HS-5 (cell line): ENCODE results near the gene MICAL3.
"Not testable (repeated sequence)": the region's sequence is repeated elsewhere in the genome, so short reads cannot be mapped to it uniquely, and the experiment has no call there.

Source experiments
- DNase-seq: peaks from one replicate; pipeline ENCODE4 v3.0.0-alpha.2; 2012; ENCODE audit warnings: low read depth

Gene MICAL3

GRCh38 chr22:18031695-18032454 is 7.5 kb upstream of the MICAL3 start:
- DNase-seq, result peak; percentile 98

GRCh38 chr22:18029686-18030267 is 5.4 kb upstream of the MICAL3 start:
- no peak for DNase-seq

- DNase-seq, result no peak
These were observed 4.6 kb upstream of the MICAL3 start for GRCh38 chr22:18028817-18029527.

- not testable (repeated sequence) for DNase-seq
These were observed 1.5 kb upstream of the MICAL3 start for GRCh38 chr22:18025898-18026297.

GRCh38 chr22:18024956-18025720 is 777 bp upstream of the MICAL3 start:
- DNase-seq, result no peak

GRCh38 chr22:18023509-18024275 is 669 bp downstream of the MICAL3 start:
- no peak for DNase-seq

- DNase-seq, result no peak
These were observed 1.5 kb downstream of the MICAL3 start for GRCh38 chr22:18022876-18023275.

GRCh38 chr22:18021431-18021830 is 2.9 kb downstream of the MICAL3 start:
- DNase-seq, result no peak

- DNase-seq, result not testable (repeated sequence)
These were observed 3.6 kb downstream of the MICAL3 start for GRCh38 chr22:18020743-18021142.

- DNase-seq, result no peak
These were observed 10.4 kb downstream of the MICAL3 start for GRCh38 chr22:18013947-18014346.

GRCh38 chr22:18013436-18013835 is 10.9 kb downstream of the MICAL3 start:
- no peak for DNase-seq

GRCh38 chr22:18012531-18012930 is 11.8 kb downstream of the MICAL3 start:
- DNase-seq, result peak; percentile 56

GRCh38 chr22:18010266-18010665 is 14.1 kb downstream of the MICAL3 start:
- no peak for DNase-seq

- DNase-seq, result no peak
These were observed 16.2 kb downstream of the MICAL3 start for GRCh38 chr22:18008136-18008535.

- DNase-seq, result no peak
These were observed 19.0 kb downstream of the MICAL3 start for GRCh38 chr22:18005201-18005926.

GRCh38 chr22:18001894-18002315 is 22.5 kb downstream of the MICAL3 start:
- not testable (repeated sequence) for DNase-seq

- DNase-seq, result peak; percentile 98
These were observed 23.1 kb downstream of the MICAL3 start for GRCh38 chr22:18001040-18001893.

GRCh38 chr22:18000441-18001039 is 23.8 kb downstream of the MICAL3 start:
- DNase-seq, result no peak

- DNase-seq, result no peak
These were observed 24.5 kb downstream of the MICAL3 start for GRCh38 chr22:17999851-18000250.
